Fibroblast of lung (primary cell): ENCODE results near the gene MAML3. TPM values are rescaled to one million over a fixed set of nuclear protein-coding genes. Genes with fewer than 3 reads are reported as not detected.
A peak's percentile ranks its signal among the peaks of the same experiment; 100 is the strongest.

Experiments
- DNase-seq, 2 donors: peaks; one replicate each; pipeline versions ENCODE4 v3.0.0 to v3.0.0-alpha.2; 2010; ENCODE audit warnings: low read depth in 2 of 2
- H2AFZ ChIP-seq: 2 replicates; pipeline ENCODE4 v1.5.1; 2012; ENCODE audit warnings: low read length, control low read depth, inconsistent platforms
- H3K27ac ChIP-seq: 2 replicates; pipeline ENCODE4 v1.5.1; 2011; ENCODE audit warnings: low read length, control low read depth; ENCODE audit not compliant: insufficient read depth
- H3K27me3 ChIP-seq: 2 replicates; pipeline ENCODE4 v1.5.1; 2011; ENCODE audit warnings: mild to moderate bottlenecking, low read length; ENCODE audit not compliant: control insufficient read depth, insufficient read depth
- H3K36me3 ChIP-seq: 2 replicates; pipeline ENCODE4 v1.5.1; 2011; ENCODE audit warnings: low read length; ENCODE audit not compliant: control insufficient read depth, insufficient read depth
- H3K4me1 ChIP-seq: 2 replicates; pipeline ENCODE4 v1.5.1; 2011; ENCODE audit warnings: low read length; ENCODE audit not compliant: control insufficient read depth, insufficient read depth; ENCODE audit errors: extremely low read depth
- H3K4me2 ChIP-seq: 2 replicates; pipeline ENCODE4 v1.5.1; 2011; ENCODE audit warnings: low read length, control low read depth; ENCODE audit not compliant: insufficient read depth; ENCODE audit errors: extremely low read depth
- H3K4me3 ChIP-seq, 4 experiments: fragments of 200-600 bp in 1 of 4; sonication (generic) in 1 of 4; replicated peaks in 1 of 4; 2 replicates each; pipeline ENCODE4 v1.5.1; 2011 to 2016; ENCODE audit warnings: low read length in 4 of 4, low read depth in 3 of 4, mild to moderate bottlenecking in 3 of 4, control low read depth in 2 of 4, inconsistent platforms in 1 of 4, mixed read lengths in 1 of 4; ENCODE audit not compliant: insufficient read depth in 1 of 4; ENCODE audit errors: control extremely low read depth in 1 of 4
- H3K79me2 ChIP-seq: 2 replicates; pipeline ENCODE4 v1.5.1; 2012; ENCODE audit warnings: mild to moderate bottlenecking, low read length, inconsistent platforms; ENCODE audit not compliant: control insufficient read depth, insufficient read depth
- H3K9ac ChIP-seq: 2 replicates; pipeline ENCODE4 v1.5.1; 2011; ENCODE audit warnings: mild to moderate bottlenecking, low read length, control low read depth; ENCODE audit not compliant: insufficient read depth
- H3K9me3 ChIP-seq: 2 replicates; pipeline ENCODE4 v1.5.1; 2012; ENCODE audit warnings: low read depth, low read length; ENCODE audit not compliant: control insufficient read depth, insufficient read depth
- H4K20me1 ChIP-seq: 2 replicates; pipeline ENCODE4 v1.5.1; 2011; ENCODE audit warnings: low read length; ENCODE audit not compliant: control insufficient read depth, insufficient read depth; ENCODE audit errors: extremely low read depth
- CTCF ChIP-seq, 2 donors: IDR thresholded peaks in 1 of 2; conservative IDR thresholded peaks in 1 of 2; 1 replicate in 1 of 2; 2 replicates in 1 of 2; pipeline ENCODE4 v1.5.1; 2011 to 2012; ENCODE audit warnings: low read length in 2 of 2, control low read depth in 1 of 2, inconsistent platforms in 1 of 2, low read depth in 1 of 2, mild to moderate bottlenecking in 1 of 2
- EZH2 ChIP-seq: IDR thresholded peaks from 2 replicates; pipeline ENCODE4 v1.5.1; 2012; ENCODE audit warnings: low read length, control low read depth, mild to moderate bottlenecking; ENCODE audit errors: missing control alignments
- polyA plus RNA-seq, 2 donors: library from polyadenylated mRNA; depleted of rRNA in 1 of 2; stranded (reverse) in 1 of 2; unstranded in 1 of 2; fragments of >200 nt; gene quantifications; 2 replicates each; pipeline ENCODE4 v1.2.1, GENCODE V29; 2011 to 2012; ENCODE audit warnings: missing spikeins in 1 of 2
- total RNA-seq: library from RNA; depleted of rRNA; stranded (reverse); fragments of >200 nt; gene quantifications from 2 replicates; pipeline ENCODE4 v1.2.1, GENCODE V29; 2014

Gene MAML3
- total and polyA plus RNA-seq, 2 donors (not counting 1 experiment from before 2014, with no cell fraction given), result 2.0 to 2.8 TPM

- peak overlapping the region; percentile 98 for H3K4me2 ChIP-seq
- no peaks in the 10 kb centered on the region for H3K36me3 ChIP-seq
- no peaks in the 10 kb centered on the region for H4K20me1 ChIP-seq
- peaks cover 32% of the 10 kb centered on the region for H3K4me1 ChIP-seq
- no peak for TF ChIP-seq EZH2
- TF ChIP-seq CTCF (conservative IDR thresholded peaks at IDR 0.05 in 1 of 2, IDR thresholded peaks at IDR 0.05 in 1 of 2; ENCODE audit: low read depth in 1 of 2, low read length in 2 of 2), result no peak
- H3K79me2 ChIP-seq, result no peaks in the 10 kb centered on the region
- no peak overlapping the region for H3K9ac ChIP-seq
- H3K27ac ChIP-seq, result peak overlapping the region; percentile 74
- no peak overlapping the region for H3K4me3 ChIP-seq
- no peak for DNase-seq
- H2AFZ ChIP-seq, result no peak overlapping the region
- H3K27me3 ChIP-seq, result no peaks in the 10 kb centered on the region
- H3K9me3 ChIP-seq, result no peaks in the 10 kb centered on the region
Observed at GRCh38 chr4:140097572-140097971, 56.4 kb downstream of the MAML3 start.

- Histone ChIP-seq H3K9ac (peak overlapping the region; percentile 1), H3K4me1 (peaks cover 34% of the 10 kb centered on the region), H3K4me3 (no peak overlapping the region), H3K79me2 (no peaks in the 10 kb centered on the region), H4K20me1 (no peaks in the 10 kb centered on the region), H2AFZ (peak overlapping the region; percentile 42), H3K36me3 (no peaks in the 10 kb centered on the region), H3K9me3 (no peaks in the 10 kb centered on the region), H3K27me3 (no peaks in the 10 kb centered on the region), H3K27ac (peak overlapping the region; percentile 74), H3K4me2 (peak overlapping the region; percentile 13)
- TF ChIP-seq EZH2, result no peak
- no peak for TF ChIP-seq CTCF (conservative IDR thresholded peaks at IDR 0.05 in 1 of 2, IDR thresholded peaks at IDR 0.05 in 1 of 2; ENCODE audit: low read depth in 1 of 2, low read length in 2 of 2)
- DNase-seq, result peak in 1 of 2 donors; percentile 65
Observed at GRCh38 chr4:140096921-140097320, 57.1 kb downstream of the MAML3 start.

- Histone ChIP-seq H3K79me2 (no peaks in the 10 kb centered on the region), H4K20me1 (no peaks in the 10 kb centered on the region), H3K27me3 (no peaks in the 10 kb centered on the region), H3K4me2 (peak overlapping the region; percentile 27), H3K27ac (peak overlapping the region; percentile 74), H3K4me3 (no peak overlapping the region), H3K36me3 (no peaks in the 10 kb centered on the region), H3K9me3 (no peaks in the 10 kb centered on the region), H3K9ac (no peak overlapping the region), H3K4me1 (peaks cover 34% of the 10 kb centered on the region), H2AFZ (no peak overlapping the region)
- no peak for DNase-seq
- TF ChIP-seq CTCF (conservative IDR thresholded peaks at IDR 0.05 in 1 of 2, IDR thresholded peaks at IDR 0.05 in 1 of 2; ENCODE audit: low read depth in 1 of 2, low read length in 2 of 2), result no peak
- TF ChIP-seq EZH2, result no peak
Observed at GRCh38 chr4:140096483-140096861, 57.5 kb downstream of the MAML3 start.
